ENCODE measurements around the gene MOB3A.
A peak's percentile ranks its signal among the peaks of the same experiment; 100 is the strongest.

Gene MOB3A

GRCh38 chr19:2056837-2057192, 39.3 kb downstream of the MOB3A start:
- no peak for DNase-seq

- no peak for DNase-seq
Observed at GRCh38 chr19:2055931-2056836, 39.9 kb downstream of the MOB3A start.

GRCh38 chr19:2054763-2055162, 41.4 kb downstream of the MOB3A start:
- no peak for DNase-seq

- no peak for DNase-seq
Observed at GRCh38 chr19:2053601-2054389, 42.3 kb downstream of the MOB3A start.

GRCh38 chr19:2051773-2052704, 44.1 kb downstream of the MOB3A start:
- no peak for DNase-seq

- DNase-seq, result peak; percentile 60
Observed at GRCh38 chr19:2050991-2051772, 44.9 kb downstream of the MOB3A start, which contains the start of gene MKNK2. TSS of gene MKNK2 (minus strand) at chr19:2051244. CDS start at chr19:2050851, 393 bp downstream.

GRCh38 chr19:2050349-2050990, 45.7 kb downstream of the MOB3A start:
- DNase-seq, result no peak

GRCh38 chr19:2049741-2050348, 46.3 kb downstream of the MOB3A start:
- peak; percentile 18 for DNase-seq

GRCh38 chr19:2048959-2049740, 47.0 kb downstream of the MOB3A start:
- DNase-seq, result no peak

- DNase-seq, result no peak
Observed at GRCh38 chr19:2048104-2048958, 47.8 kb downstream of the MOB3A start.

GRCh38 chr19:2047449-2048103, 48.5 kb downstream of the MOB3A start:
- no peak for DNase-seq

- DNase-seq, result no peak
Observed at GRCh38 chr19:2047076-2047448, 49.1 kb downstream of the MOB3A start.

GRCh38 chr19:2046046-2046907, 49.8 kb downstream of the MOB3A start:
- DNase-seq, result no peak

- DNase-seq, result no peak
Observed at GRCh38 chr19:2045501-2046045, 50.6 kb downstream of the MOB3A start.

GRCh38 chr19:2044709-2045500, 51.2 kb downstream of the MOB3A start:
- DNase-seq, result no peak

GRCh38 chr19:2043961-2044708, 52.0 kb downstream of the MOB3A start:
- DNase-seq, result no peak
